Peyer's patch (tissue), 4 donors: ENCODE data around the gene FANK1. TPM values are rescaled to one million over a fixed set of nuclear protein-coding genes. Genes with fewer than 3 reads are reported as not detected.

Experiments
- DNase-seq, 3 donors: peaks; one replicate each; pipeline ENCODE4 v3.0.0-alpha.2; 2017 to 2019
- H3K27ac ChIP-seq, 4 donors: fragments of 200-600 bp; sonication (generic); one replicate each; pipeline ENCODE4 v1.5.1; 2016 to 2019
- H3K27me3 ChIP-seq, 2 donors: fragments of 200-600 bp; sonication (generic); one replicate each; pipeline ENCODE4 v1.5.1; 2019
- H3K36me3 ChIP-seq, 3 donors: fragments of 200-600 bp; sonication (generic); one replicate each; pipeline ENCODE4 v1.5.1; 2016 to 2019
- H3K4me1 ChIP-seq, 4 donors: fragments of 200-600 bp; sonication (generic); one replicate each; pipeline ENCODE4 v1.5.1; 2016 to 2019
- H3K4me3 ChIP-seq, 4 donors: fragments of 200-600 bp; sonication (generic); 1 replicate in 3 of 4; 2 replicates in 1 of 4; pipeline ENCODE4 v1.5.1; 2016 to 2019; ENCODE audit warnings: mild to moderate bottlenecking in 1 of 4
- H3K9me3 ChIP-seq, 4 donors: fragments of 200-600 bp; sonication (generic); one replicate each; pipeline ENCODE4 v1.5.1; 2016 to 2019; ENCODE audit warnings: mild to moderate bottlenecking in 1 of 4
- CTCF ChIP-seq, 6 experiments: fragments of 450-650 bp in 4 of 6; fragments of 200-600 bp in 2 of 6; sonication (generic) in 1 of 6; IDR thresholded peaks; one replicate each; pipeline ENCODE4 v1.5.1; 2017 to 2019; ENCODE audit warnings: antibody characterized with exemption in 6 of 6, mild to moderate bottlenecking in 3 of 6, moderate library complexity in 1 of 6
- POLR2A ChIP-seq, 2 donors: fragments of 450-650 bp; IDR thresholded peaks; one replicate each; pipeline ENCODE4 v1.5.1; 2017; ENCODE audit warnings: antibody characterized with exemption in 2 of 2, mild to moderate bottlenecking in 2 of 2, moderate library complexity in 2 of 2
- total RNA-seq, 4 donors: library from RNA; depleted of rRNA; stranded (reverse); fragments of >200 nt; gene quantifications; one replicate each; pipeline ENCODE4 v1.1.0, GENCODE V29; 2016

The FANK1 gene
- total RNA-seq, 4 donors from 2014 or later, result 1.4 to 7.9 (median 3.5) TPM; not detected in 1

GRCh38 chr10:126013489-126014281 lies 117.3 kb downstream of the FANK1 start:
- H3K9me3 ChIP-seq, result no peaks in the 10 kb centered on the region
- H3K27ac ChIP-seq, result no peak overlapping the region
- no peaks in the 10 kb centered on the region for H3K27me3 ChIP-seq
- no peaks in the 10 kb centered on the region for H3K36me3 ChIP-seq
- H3K4me3 ChIP-seq, result no peak overlapping the region
- H3K4me1 ChIP-seq, result no peaks in the 10 kb centered on the region
- TF ChIP-seq CTCF (IDR thresholded peaks at IDR 0.05) (no peak), POLR2A (IDR thresholded peaks at IDR 0.05) (no peak)
- DNase-seq, result no peak

- no peak for DNase-seq
- no peak for TF ChIP-seq CTCF (IDR thresholded peaks at IDR 0.05)
- no peak for TF ChIP-seq POLR2A (IDR thresholded peaks at IDR 0.05)
- H3K27ac ChIP-seq, result no peak overlapping the region
- no peaks in the 10 kb centered on the region for H3K27me3 ChIP-seq
- H3K4me3 ChIP-seq, result no peak overlapping the region
- no peaks in the 10 kb centered on the region for H3K36me3 ChIP-seq
- no peaks in the 10 kb centered on the region for H3K9me3 ChIP-seq
- no peaks in the 10 kb centered on the region for H3K4me1 ChIP-seq
Measured at GRCh38 chr10:126014309-126014708, 117.9 kb downstream of the FANK1 start.

GRCh38 chr10:126015413-126015812 lies 119.0 kb downstream of the FANK1 start:
- DNase-seq, result no peak

GRCh38 chr10:126016156-126016805 lies 119.9 kb downstream of the FANK1 start:
- Histone ChIP-seq H3K27ac (no peak overlapping the region), H3K27me3 (no peaks in the 10 kb centered on the region), H3K36me3 (no peaks in the 10 kb centered on the region), H3K4me1 (no peaks in the 10 kb centered on the region), H3K4me3 (no peak overlapping the region), H3K9me3 (no peaks in the 10 kb centered on the region)
- no peak for DNase-seq
- TF ChIP-seq POLR2A (IDR thresholded peaks at IDR 0.05) (no peak), CTCF (IDR thresholded peaks at IDR 0.05) (no peak)

More at GRCh38 chr10:126015413-126015812, 119.0 kb downstream of the FANK1 start:
- TF ChIP-seq POLR2A (IDR thresholded peaks at IDR 0.05), result no peak
- TF ChIP-seq CTCF (IDR thresholded peaks at IDR 0.05), result no peak
- Histone ChIP-seq H3K9me3 (no peaks in the 10 kb centered on the region), H3K36me3 (no peaks in the 10 kb centered on the region), H3K27me3 (no peaks in the 10 kb centered on the region), H3K4me3 (no peak overlapping the region), H3K4me1 (no peaks in the 10 kb centered on the region), H3K27ac (no peak overlapping the region)

GRCh38 chr10:126016882-126017281 lies 120.5 kb downstream of the FANK1 start:
- Histone ChIP-seq H3K4me1 (no peaks in the 10 kb centered on the region), H3K27me3 (no peaks in the 10 kb centered on the region), H3K4me3 (no peak overlapping the region), H3K27ac (no peak overlapping the region), H3K9me3 (no peaks in the 10 kb centered on the region), H3K36me3 (no peaks in the 10 kb centered on the region)
- DNase-seq, result no peak
- TF ChIP-seq POLR2A (IDR thresholded peaks at IDR 0.05), result no peak
- no peak for TF ChIP-seq CTCF (IDR thresholded peaks at IDR 0.05)
